Activated CD4-positive, alpha-beta T cell treated with anti-CD3 and anti-CD28 coated beads for 1 hour (primary cell): ENCODE measurements around the gene GPT2.

ENCODE experiments used
- DNase-seq: peaks from one replicate; pipeline ENCODE4 v3.0.0-alpha.2; 2020

GPT2 gene

DNA sequence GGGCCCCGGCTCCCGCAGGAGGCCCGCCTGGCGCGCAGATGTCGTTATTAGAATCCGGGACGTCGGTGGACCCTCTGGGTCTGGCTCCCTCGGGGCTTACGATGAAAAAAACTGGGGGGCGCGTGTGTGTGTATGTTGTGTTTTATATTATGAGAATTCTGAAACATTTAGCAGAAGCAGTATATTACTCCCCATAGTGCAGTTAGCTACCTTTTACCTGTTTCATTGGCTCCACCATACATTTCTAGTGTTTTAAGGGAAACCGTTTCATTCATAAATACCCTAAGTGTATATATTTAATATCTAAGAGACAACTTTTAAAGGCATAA lies 89.8 kb downstream of the GPT2 start:
- no peak for DNase-seq

DNA sequence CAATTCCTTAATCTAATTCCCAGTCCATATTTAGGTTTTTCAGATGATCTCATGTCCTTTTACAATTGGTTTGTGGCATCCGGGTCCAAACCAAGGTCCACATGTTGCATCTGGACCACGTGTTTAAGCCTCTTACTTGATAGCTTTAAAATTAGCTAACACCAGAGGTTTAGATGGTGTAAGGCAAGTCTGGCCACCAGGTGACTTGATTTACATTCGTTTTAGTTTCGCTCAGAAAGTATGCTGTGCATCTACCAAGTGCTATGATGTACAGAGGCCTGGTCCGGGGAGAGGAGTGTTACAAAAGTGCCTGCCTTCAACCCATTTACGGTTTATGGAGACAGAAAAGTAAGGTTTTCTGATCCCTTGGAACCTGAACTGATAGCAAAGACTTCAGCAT lies 90.2 kb downstream of the GPT2 start:
- no peak for DNase-seq

GRCh38 chr16:46975165-46975564 lies 91.0 kb downstream of the GPT2 start:
- DNase-seq: no peak

- no peak for DNase-seq
Measured at GRCh38 chr16:46975908-46976470, 91.8 kb downstream of the GPT2 start.

- DNase-seq: no peak
Measured at GRCh38 chr16:46976550-46976949, 92.4 kb downstream of the GPT2 start.
